Common myeloid progenitor, CD34-positive (primary cell): ENCODE data around the gene PCSK5.
A peak's percentile ranks its signal among the peaks of the same experiment; 100 is the strongest.
"Not testable (repeated sequence)": the region's sequence is repeated elsewhere in the genome, so short reads cannot be mapped to it uniquely, and the experiment has no call there.

ENCODE experiments used
- CTCF ChIA-PET: fragments of 350-600 bp; sonication (Branson Sonifier 250); formaldehyde crosslinking; loops from one replicate; lab custom pipeline; 2021; ENCODE audit warnings: antibody characterized with exemption; lab: Charles Lee
- POLR2A ChIA-PET: fragments of 350-600 bp; sonication (Branson Sonifier 250); formaldehyde crosslinking; loops from one replicate; lab custom pipeline; 2021; ENCODE audit warnings: antibody characterized with exemption; lab: Charles Lee
- DNase-seq, 3 donors: peaks; one replicate each; pipeline versions ENCODE4 v3.0.0 to v3.0.0-alpha.2; 2013
- H3K27ac ChIP-seq, 2 experiments: 1 replicate in 1 of 2; 2 replicates in 1 of 2; pipeline ENCODE4 v1.7.0; 2013; ENCODE audit warnings: inconsistent platforms in 2 of 2, low read length in 2 of 2, mild to moderate bottlenecking in 2 of 2, low read depth in 1 of 2, moderate library complexity in 1 of 2; ENCODE audit not compliant: severe bottlenecking in 2 of 2, insufficient read depth in 1 of 2, poor library complexity in 1 of 2
- H3K27me3 ChIP-seq, 5 experiments: replicated peaks in 2 of 5; 1 replicate in 3 of 5; 2 replicates in 2 of 5; pipeline versions ENCODE4 v1.6.1 to v1.7.0; 2013; ENCODE audit warnings: low read length in 4 of 5, mild to moderate bottlenecking in 2 of 5, moderate library complexity in 2 of 5, inconsistent platforms in 1 of 5; ENCODE audit not compliant: insufficient read depth in 5 of 5, control insufficient read depth in 4 of 5
- H3K36me3 ChIP-seq, 4 experiments: 1 replicate in 2 of 4; 2 replicates in 2 of 4; pipeline versions ENCODE4 v1.6.1 to v1.7.0; 2013; ENCODE audit warnings: low read length in 3 of 4, control low read depth in 1 of 4, mild to moderate bottlenecking in 1 of 4; ENCODE audit not compliant: control insufficient read depth in 4 of 4, insufficient read depth in 4 of 4
- H3K4me1 ChIP-seq, 4 experiments: 1 replicate in 3 of 4; 2 replicates in 1 of 4; pipeline versions ENCODE4 v1.6.1 to v1.7.1; 2013; ENCODE audit warnings: low read length in 3 of 4, mild to moderate bottlenecking in 3 of 4, control low read depth in 1 of 4, inconsistent platforms in 1 of 4, moderate library complexity in 1 of 4; ENCODE audit not compliant: control insufficient read depth in 4 of 4, insufficient read depth in 4 of 4; ENCODE audit errors: control extremely low read depth in 1 of 4
- H3K4me3 ChIP-seq, 7 experiments: 1 replicate in 4 of 7; 2 replicates in 3 of 7; pipeline versions ENCODE4 v1.5.1 to v1.7.0; 2013; ENCODE audit warnings: mild to moderate bottlenecking in 7 of 7, low read length in 6 of 7, moderate library complexity in 6 of 7, inconsistent platforms in 2 of 7, low read depth in 2 of 7, control low read depth in 1 of 7; ENCODE audit not compliant: insufficient read depth in 4 of 7, control insufficient read depth in 1 of 7; ENCODE audit errors: extremely low read depth in 1 of 7
- H3K9me3 ChIP-seq, 5 experiments: 1 replicate in 4 of 5; 2 replicates in 1 of 5; pipeline versions ENCODE4 v1.6.1 to v1.7.1; 2013; ENCODE audit warnings: low read length in 4 of 5, mild to moderate bottlenecking in 2 of 5, inconsistent platforms in 1 of 5, low read depth in 1 of 5, moderate library complexity in 1 of 5; ENCODE audit not compliant: control insufficient read depth in 4 of 5, insufficient read depth in 2 of 5; ENCODE audit errors: control extremely low read depth in 1 of 5
- WGBS: methylation state at CpG from one replicate; pipeline ENCODE4 v1.1.5; 2013; ENCODE audit not compliant: insufficient coverage; 5-methylcytosine and 5-hydroxymethylcytosine counted together

PCSK5 gene

DNA sequence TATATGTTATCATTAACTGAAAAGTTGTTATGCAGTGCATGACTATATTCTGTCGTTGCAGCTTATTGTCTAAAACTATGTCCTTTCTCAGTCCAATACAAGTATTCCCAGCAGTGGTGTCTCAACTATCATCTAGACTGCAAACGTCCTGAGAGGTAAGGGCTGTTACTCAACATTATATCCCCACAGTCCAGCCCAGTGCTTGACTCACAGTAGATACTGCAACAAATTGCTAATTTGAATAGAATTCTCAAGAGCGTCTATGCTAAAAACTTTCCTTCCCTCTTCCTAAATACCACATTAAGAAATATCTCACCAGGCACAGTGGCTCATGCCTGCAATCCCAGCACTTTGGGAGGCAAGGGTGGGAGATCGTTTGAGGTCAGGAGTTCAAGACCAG is 37.7 kb upstream of the PCSK5 start:
- CTCF ChIA-PET, result no interaction called here
- WGBS, result 100% methylated on average over 3 of the region's 4 CpGs
- Histone ChIP-seq H3K4me1 (no peaks in the 10 kb centered on the region), H3K9me3 (no peaks in the 10 kb centered on the region), H3K27ac (no peak overlapping the region), H3K36me3 (no peaks in the 10 kb centered on the region), H3K27me3 (no peaks in the 10 kb centered on the region), H3K4me3 (no peak overlapping the region)
- DNase-seq, result no peak
- POLR2A ChIA-PET, result no interaction called here

DNA sequence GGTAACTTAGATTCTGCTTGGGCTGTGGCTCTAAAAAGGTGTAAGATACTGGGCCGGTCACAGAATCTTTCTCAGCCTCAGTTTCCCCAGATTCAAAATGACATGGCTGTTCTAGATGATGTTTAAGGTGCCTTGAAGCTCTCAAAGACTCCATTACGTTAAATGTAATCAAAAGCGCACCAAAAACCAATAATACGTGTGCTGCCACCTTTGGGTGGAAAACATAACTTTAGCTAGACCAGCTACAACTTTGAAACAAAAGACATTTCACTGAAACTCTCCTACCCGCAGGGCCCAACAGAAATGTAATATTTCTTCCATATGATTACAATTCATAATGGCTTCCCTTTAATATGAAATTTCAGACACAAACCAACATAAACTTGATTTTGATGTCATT is 35.0 kb upstream of the PCSK5 start:
- CTCF ChIA-PET, result interaction anchor here (0.6 to 1.3 kb wide), 6 partner anchors 12 to 629 kb away, joined by 3 to 7 read pairs (median 4); no protein-coding TSS in a partner anchor
- Histone ChIP-seq H3K36me3 (no peaks in the 10 kb centered on the region), H3K27ac (no peak overlapping the region), H3K9me3 (no peaks in the 10 kb centered on the region), H3K4me1 (no peaks in the 10 kb centered on the region), H3K4me3 (no peak overlapping the region), H3K27me3 (no peaks in the 10 kb centered on the region)
- WGBS, result 21% methylated on average over 2 of the region's 5 CpGs
- POLR2A ChIA-PET, result no interaction called here
- DNase-seq, result peak; percentile 17 to 46 (median 45)

DNA sequence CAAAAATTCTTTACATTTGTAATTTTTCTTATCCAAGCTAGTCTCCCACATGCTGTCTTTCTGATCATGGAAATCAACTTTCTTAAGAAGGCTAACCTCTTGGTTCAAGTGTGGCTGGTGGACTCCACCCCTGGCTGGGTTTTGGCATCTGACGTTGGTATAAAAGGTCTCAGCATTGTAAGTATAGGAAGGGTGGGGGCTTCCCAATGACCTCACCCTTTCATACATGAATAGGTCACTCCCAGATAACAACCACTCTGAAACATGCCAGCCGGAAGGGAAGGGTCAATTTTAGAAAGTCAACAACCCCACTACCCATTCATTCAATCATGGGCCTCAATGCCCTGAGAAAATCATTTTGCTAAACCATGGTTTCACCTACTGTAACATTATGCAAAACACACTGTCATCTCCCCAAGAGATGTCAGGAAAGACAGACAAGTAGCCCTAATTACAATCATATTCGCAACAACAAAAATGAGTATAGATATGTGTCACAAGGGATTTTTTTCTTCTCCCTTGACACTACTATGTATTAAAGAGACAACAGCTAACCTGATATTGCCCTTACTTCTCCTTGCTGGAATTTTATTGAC is 31.9 kb upstream of the PCSK5 start:
- no peaks in the 10 kb centered on the region for H3K9me3 ChIP-seq
- ChIA-PET POLR2A (no interaction called here), CTCF (interaction anchor here (1.7 kb wide), 1 partner anchor 10 kb away, joined by 3 read pairs; no protein-coding TSS in a partner anchor)
- no peak for DNase-seq
- no peaks in the 10 kb centered on the region for H3K36me3 ChIP-seq
- H3K4me3 ChIP-seq, result no peak overlapping the region
- no peaks in the 10 kb centered on the region for H3K4me1 ChIP-seq
- no peaks in the 10 kb centered on the region for H3K27me3 ChIP-seq
- H3K27ac ChIP-seq, result no peak overlapping the region
- WGBS, result no CpG with 5 or more reads among the region's 3 CpGs

DNA sequence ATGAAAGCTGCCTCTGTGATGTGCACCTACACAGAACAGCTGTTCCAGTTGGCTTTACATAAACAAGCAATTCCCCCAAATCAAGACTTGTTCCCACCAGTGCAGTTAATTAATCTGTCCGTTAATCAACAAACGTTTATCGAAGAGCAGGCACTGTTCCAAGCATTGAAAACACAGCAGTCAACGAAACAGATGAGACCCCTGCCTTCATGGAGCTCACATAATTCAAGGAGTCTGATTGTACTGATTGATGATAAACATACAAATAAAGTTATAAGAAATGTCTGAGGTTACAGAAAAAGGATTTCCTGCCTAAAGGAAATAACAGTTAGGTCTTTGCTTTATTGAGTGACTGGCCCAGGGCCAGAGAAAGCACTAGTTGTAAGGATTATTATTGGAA is 26.2 kb upstream of the PCSK5 start:
- CTCF ChIA-PET, result interaction anchor here (0.8 to 1.0 kb wide), 3 partner anchors 28 to 663 kb away, joined by 3 read pairs; no protein-coding TSS in a partner anchor
- no peaks in the 10 kb centered on the region for H3K36me3 ChIP-seq
- DNase-seq, result no peak
- WGBS, result 84% methylated on average over 4 of the region's 4 CpGs
- H3K4me1 ChIP-seq, result no peaks in the 10 kb centered on the region
- no peak overlapping the region for H3K4me3 ChIP-seq
- POLR2A ChIA-PET, result interaction anchor here (1.2 kb wide), 1 partner anchor 8 kb away, joined by 3 read pairs; no protein-coding TSS in a partner anchor
- no peaks in the 10 kb centered on the region for H3K9me3 ChIP-seq
- H3K27me3 ChIP-seq, result no peaks in the 10 kb centered on the region
- no peak overlapping the region for H3K27ac ChIP-seq

DNA sequence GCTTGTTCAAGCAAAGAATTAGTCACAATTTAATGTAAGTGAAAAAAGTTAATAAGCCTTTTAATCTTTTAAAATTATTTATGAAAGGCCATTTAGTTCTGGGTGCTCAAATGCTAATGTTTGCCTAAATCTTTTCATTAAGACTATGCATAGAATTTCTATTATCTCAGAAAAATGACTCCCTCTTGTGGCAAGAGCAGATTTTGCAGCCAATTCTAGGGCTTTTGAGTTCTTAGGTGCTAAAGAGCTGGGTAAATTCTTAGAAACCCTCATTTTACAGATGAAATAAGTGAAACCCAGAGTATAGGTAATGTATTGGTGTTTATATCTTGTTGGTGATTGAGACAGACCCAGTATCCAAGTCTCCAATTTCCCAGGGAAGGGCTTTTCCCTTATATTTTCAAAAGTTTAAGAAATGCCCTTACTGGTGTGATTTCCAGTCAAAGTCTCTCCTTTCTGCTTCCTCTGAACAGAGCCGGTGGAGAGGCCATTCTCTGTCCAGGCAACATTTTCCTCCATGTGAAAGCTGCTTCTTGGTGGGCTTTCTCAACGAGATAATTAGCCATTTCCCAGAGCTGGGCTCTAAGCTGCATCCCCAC is 24.1 kb upstream of the PCSK5 start:
- Histone ChIP-seq H3K27ac (no peak overlapping the region), H3K36me3 (no peaks in the 10 kb centered on the region), H3K4me1 (no peaks in the 10 kb centered on the region), H3K27me3 (no peaks in the 10 kb centered on the region), H3K4me3 (no peak overlapping the region), H3K9me3 (no peaks in the 10 kb centered on the region)
- ChIA-PET CTCF (interaction anchor here (0.6 to 2.1 kb wide), 10 partner anchors 18 to 1257 kb away, joined by 3 to 7 read pairs (median 3); no protein-coding TSS in a partner anchor), POLR2A (no interaction called here)
- DNase-seq, result peak; percentile 50 to 75 (median 62)
- 68% methylated on average over 2 of the region's 2 CpGs for WGBS

DNA sequence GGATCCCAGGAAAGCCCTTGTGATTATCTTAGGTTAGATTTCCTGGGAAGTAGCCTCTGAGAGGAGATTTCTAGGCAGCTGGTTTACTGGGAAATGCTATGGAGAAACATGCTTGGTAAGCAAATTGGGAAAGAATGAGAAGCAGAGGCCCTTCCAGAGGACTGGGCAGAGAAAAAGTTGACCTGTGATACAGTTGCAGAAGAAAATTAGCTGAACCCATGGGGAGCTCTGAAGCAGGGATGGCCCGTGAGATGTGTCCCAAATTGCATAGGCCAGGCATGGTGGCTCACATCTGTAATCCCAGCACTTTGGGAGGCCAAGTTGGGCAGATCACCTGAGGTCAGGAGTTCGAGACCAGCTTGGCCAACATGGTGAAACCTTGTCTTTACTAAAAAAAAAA is 21.9 kb upstream of the PCSK5 start:
- H3K27me3 ChIP-seq, H3K9me3 ChIP-seq, H3K36me3 ChIP-seq, H3K27ac ChIP-seq, H3K4me3 ChIP-seq, H3K4me1 ChIP-seq, POLR2A ChIA-PET, DNase-seq: not testable (repeated sequence)
- CTCF ChIA-PET, result interaction anchor here (0.6 to 1.4 kb wide), 2 partner anchors 8 to 666 kb away, joined by 3 read pairs; no protein-coding TSS in a partner anchor
- WGBS, result 100% methylated on average over 1 of the region's 2 CpGs

DNA sequence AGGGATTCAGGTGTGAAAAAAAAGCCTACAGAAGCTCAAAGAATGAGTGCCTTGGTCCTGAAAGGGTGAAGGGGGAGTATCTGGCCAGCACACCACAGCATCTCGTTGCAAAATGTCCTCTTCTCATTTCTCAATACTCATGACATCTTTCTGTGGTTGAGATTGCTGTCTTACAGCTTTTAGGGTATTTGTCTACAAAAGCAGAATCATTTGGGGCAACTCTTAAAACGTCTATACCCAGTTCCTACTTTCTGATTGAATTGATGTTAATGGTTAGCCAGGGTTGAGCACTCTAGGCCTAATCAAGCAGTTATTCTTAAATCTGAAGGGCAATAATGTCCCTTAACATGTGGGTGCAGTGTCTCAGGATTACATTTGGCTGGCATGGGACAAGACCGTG is 21.2 kb upstream of the PCSK5 start:
- peak in 2 of 3 donors; percentile 6 to 15 for DNase-seq
- Histone ChIP-seq H3K36me3 (no peaks in the 10 kb centered on the region), H3K9me3 (no peaks in the 10 kb centered on the region), H3K27me3 (no peaks in the 10 kb centered on the region), H3K4me1 (no peaks in the 10 kb centered on the region), H3K27ac (no peak overlapping the region), H3K4me3 (no peak overlapping the region)
- POLR2A ChIA-PET, result no interaction called here
- CTCF ChIA-PET, result interaction anchor here (0.6 to 1.5 kb wide), 3 partner anchors 9 to 667 kb away, joined by 3 to 4 read pairs (median 3); no protein-coding TSS in a partner anchor
- 80% methylated on average over 1 of the region's 3 CpGs for WGBS
